D341Med (cell line): ENCODE data around the gene TIMP2.
"Not testable (repeated sequence)": the region's sequence is repeated elsewhere in the genome, so short reads cannot be mapped to it uniquely, and the experiment has no call there.

Experiments used
- DNase-seq: peaks from one replicate; pipeline ENCODE4 v3.0.0; 2012; ENCODE audit warnings: low spot score

Gene TIMP2

DNA sequence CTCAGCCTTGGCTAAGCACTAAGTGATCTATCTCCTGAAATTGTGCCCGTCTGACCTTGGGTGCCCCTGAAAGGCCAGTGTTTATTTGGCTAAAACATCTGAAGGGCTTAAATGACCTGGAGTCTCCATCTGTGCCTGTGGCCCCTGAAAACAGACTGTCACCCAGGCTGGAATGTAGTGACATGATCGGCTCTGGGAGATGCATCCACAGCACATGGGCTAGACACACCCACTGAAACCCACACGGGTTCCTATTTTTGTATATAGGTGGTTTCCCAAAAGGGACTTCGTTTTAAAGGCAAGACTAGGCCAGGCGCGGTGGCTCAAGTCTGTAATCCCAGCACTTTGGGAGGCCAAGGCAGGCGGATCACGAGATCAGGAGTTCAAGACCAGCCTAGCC lies 35.7 kb downstream of the TIMP2 start:
- no peak for DNase-seq

DNA sequence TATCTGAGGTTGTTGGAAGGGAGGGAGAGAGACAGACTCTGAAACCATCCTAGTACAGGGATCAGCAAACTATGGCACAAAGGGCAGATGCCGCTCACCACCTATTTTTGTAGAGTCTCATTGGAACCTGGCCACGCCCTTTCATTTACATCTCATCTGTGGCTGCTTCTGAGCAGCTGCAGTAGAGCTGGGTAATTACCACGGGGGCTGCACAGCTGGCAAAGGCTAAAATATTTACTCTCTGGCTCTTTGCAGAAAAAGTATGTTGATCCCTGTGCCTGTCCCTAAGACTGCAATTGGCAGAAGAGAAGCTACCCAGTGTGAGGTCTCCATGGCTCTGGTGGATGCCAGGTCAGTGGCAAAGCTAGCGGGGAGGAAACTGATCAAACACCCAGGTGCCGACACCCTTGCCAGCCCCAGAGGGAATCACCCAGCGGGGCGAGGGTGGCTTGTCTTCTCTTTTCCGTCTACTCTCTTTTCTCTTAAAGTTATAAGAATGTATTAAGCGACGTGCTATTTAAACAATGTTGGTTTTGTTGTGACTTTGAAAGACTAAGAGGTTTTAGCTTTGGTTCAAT lies 36.2 kb downstream of the TIMP2 start:
- no peak for DNase-seq

DNA sequence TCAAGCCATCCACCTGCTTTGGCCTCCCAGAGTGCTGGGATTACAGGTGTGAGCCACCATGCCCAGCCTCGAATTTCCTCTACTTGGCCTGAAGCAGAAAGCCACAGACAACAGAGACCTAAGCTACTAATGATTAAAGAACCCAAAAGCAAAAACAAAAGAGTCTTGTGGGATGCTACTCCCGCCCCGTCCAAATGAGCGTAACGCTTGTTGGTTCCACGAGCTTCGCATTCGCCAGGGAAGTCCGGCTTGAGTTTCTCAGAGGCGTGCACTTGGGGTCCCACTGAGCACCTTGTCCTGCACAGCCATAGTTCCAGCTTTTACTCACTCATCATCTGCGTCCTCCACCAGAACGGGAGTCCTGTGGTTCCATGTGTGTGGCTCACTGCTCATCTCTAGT lies 38.2 kb downstream of the TIMP2 start:
- DNase-seq = no peak

DNA sequence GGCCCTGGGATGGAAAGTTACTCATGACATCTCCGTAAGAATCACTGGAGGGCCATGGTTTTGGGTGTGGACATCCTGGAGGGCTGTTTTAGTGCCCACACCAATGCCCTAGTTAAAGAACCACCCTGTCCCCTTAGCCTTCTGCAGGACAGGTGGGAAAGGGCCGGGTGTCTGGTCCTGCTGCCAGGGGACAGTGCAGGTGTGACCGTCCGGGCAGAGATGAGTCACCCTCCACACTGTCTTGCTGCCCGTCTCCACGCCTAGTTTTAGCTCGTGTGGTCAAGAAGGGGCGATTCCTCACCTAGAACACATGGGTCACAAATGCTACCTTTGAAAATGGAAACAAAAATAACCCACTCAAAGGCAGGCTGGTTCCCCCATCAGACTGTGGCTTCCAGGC lies 39.2 kb downstream of the TIMP2 start:
- DNase-seq = no peak

DNA sequence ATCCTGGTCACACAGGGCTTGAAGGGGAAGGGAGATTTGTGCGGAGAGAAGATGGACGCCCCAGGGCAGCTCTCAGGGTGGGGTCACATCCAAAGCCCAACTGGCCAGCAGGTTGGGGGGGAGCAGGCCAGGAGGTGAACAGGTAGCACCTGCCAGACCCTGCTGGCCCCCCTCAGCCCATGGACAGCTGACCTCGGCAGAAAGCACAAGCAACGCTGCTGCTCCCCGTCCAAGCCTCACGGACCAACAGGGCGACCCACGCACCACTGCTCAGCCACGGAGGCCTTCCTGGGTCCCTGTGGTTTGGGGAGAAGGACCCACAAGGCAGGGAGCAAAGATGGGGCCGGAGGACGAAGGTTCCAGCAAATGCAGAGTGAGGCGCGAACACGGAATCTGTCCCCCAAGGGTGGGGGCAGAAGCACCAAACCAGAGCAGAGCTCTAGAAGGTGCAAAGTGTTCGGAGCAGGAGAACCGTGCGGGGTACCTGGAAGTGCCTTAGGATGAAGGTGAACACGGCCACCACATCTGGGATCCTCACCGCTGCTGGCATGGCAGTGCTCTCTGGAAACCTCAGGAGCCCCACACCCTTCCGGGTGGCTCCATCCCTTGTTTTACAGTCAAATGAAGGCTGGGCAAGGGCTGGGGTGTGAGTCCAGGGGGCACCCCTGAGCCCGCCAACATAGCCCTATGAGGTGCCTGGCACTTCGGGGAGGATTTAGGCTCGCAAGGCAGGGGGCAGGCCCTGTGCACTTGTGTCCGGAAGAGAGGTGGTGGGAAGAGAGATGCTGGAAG lies 40.1 kb downstream of the TIMP2 start:
- no peak for DNase-seq

DNA sequence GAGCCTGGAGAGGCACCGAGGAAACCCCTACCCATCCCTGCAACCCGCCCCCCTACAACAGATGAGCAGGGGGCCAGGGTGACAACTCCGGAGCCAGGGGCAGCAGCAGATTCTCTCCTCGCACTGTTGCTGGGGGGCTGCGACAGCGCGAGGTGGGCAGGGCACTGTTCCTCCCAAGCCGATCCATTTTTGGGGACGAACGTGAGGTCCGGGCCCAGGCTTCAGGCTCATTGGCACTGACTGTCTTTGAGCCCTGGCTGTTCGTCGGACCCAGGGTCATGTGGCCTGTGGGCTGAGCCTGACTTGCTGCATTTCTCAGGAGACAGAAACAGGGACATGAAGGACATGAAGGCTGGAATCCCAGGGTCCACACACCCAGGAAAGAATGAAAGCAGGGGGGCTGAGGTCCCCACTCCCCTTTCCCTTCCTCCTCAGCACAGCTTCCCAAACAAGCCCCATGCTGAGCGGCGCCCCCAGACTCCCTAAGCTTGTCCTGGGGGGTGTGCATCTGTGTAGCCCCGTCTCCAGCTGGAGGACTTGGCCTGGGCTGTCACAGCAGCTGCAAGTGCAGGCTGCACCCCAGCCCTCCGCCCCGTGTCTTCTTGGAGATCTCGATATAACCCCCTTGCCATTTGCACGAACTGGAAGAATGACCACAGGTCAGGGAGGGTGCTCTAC lies 40.9 kb downstream of the TIMP2 start:
- DNase-seq = no peak

DNA sequence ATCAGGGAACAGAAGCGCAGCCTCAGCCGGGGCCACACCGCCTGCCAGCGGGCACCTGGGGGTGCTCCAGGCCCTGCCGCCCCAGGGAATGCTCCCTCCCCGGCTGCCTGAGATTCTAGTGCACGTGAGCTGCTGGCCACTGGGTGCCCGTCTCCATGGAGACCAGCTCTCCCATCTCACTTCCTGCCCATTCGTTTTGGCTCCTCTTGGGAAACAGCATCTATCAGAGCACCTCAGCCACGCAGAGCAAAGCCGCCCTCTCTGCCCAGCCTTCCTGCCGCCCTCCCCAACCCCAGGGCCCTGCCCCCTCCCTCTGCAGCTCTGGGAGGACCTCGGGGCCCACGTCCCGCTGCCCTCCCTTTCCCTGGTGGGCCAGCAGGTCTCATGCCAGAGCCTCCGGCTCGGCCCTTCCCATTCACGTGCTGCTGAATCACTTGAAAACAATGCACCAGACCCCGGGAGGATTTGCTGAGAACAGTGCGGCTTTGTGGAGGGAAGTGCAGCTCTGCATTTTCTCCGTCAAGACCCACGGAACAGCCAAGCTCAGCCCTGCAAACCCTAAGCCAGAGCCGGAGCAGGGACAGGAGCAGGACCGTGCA lies 41.6 kb downstream of the TIMP2 start:
- no peak for DNase-seq

DNA sequence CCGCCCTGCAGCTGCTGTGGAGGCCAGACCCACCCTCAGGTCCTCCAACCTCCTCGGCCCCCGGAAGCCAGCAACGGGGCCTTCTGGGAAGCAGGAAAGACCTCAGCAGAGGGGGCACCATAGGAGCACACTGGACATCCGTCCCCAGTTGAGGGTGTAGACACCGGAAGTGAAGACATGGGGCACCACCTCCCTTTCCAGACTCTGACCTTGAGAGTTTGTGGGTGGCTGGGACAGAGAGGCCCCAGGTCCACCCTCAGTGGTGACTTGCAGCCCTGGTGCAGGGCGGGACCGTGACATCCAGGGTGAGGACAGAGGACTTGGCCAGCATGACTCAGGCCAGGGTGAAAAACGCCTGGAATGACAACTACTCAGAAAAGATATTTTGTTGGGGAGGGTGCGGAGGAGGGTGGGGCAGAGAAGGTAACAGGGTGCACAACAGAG lies 42.1 kb downstream of the TIMP2 start:
- DNase-seq = no peak

DNA sequence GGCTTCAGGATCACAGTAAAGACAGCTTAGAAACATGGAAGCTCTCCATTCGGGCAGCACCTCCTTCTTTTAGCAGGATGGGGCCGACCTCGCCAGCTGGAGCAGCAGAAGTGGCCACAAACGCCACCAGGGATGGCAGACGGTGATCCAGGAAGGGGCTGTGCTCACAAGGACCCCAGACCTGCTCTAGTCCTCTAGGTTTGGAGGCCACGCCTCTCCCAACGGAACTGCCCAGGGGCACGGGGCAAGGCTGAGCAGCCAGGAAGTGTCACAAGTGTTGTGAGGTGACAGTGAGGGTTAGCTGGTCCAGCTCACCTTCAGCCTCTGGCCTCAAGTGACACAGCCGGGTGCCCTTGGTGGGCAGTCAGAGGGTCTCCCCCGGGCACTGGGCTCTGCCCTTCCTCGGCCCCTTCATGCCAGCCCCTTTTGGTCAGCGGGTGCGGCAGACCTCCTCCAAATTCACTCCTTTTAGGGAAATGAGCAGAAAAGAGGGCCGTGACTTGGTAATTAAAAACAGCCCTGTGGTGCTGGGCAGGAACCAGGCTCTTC lies 42.6 kb downstream of the TIMP2 start:
- no peak for DNase-seq

DNA sequence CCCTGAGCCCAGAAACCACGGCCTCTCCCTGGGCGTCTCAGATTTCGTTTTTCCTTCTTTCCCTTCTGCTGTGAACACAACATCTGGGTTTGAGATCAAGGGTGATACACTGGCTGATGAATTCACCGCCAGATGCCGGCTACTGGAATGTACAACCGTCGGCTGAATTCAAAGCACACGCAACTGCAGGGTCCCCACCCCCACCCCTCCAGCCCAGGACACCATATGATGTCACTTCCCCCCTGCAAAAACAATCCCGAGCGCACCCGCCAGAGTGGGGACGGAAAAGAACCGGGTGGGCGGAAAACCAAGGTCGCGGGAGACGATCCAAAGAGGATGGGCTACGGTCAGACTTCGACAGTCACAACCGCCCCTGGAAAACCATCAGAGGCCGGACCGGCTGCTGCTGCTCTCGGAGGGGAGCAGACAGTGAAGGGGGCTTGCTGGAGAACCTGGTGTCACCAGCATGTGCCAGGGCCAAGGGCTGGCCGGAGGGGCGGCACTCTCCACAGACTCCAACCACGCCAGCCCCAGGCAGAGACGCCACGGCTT lies 45.5 kb downstream of the TIMP2 start:
- DNase-seq = no peak

DNA sequence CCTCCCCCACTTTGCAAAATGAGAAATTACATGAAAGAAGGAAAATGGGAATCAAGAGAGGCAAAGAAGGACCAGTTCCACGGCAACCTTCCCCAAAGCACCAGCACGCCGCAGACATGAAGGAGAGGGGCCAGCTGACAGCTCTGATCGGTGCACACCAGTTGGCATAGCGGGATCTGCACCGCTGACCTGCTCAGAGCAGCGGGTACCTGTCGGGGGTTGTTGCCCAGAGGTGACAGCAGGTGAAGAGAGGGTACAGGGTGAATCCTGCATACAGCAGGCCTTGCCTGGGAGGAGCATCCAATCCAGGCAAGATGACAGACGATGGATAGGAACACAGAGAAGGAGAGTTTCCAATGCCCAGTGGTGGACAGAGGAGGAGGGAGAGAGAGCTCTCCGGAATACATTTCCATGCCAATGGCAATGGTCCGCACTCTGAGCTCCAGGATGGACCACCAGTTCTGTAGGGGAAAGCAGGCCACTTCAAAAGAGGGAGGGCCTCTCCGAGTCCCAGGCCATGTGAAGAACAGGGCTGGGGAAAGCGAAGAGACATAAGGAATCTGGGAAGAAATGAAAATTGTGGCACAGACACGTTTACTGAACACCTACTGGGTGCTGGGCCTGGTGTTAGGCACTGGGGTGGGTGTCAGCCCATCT lies 46.2 kb downstream of the TIMP2 start:
- DNase-seq = no peak

DNA sequence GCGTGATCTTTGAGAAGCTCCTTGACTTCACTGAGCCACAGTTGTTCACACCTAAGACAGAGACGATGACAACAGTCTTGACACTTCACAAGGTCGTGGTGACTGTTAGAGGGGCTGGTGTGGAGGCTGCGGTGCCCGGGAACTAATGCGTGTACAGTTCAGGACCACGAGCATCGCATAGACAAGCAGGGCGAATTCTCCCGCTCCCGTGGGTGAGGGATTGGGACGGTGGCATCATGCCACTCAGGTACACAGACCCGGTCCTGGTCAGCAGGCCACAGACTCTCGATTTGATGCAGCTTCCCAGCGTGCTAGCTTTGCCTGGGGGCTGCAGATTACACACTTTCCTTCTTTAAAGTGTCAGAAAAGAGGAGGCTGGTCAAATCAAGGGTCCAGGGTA lies 46.9 kb downstream of the TIMP2 start:
- no peak for DNase-seq

DNA sequence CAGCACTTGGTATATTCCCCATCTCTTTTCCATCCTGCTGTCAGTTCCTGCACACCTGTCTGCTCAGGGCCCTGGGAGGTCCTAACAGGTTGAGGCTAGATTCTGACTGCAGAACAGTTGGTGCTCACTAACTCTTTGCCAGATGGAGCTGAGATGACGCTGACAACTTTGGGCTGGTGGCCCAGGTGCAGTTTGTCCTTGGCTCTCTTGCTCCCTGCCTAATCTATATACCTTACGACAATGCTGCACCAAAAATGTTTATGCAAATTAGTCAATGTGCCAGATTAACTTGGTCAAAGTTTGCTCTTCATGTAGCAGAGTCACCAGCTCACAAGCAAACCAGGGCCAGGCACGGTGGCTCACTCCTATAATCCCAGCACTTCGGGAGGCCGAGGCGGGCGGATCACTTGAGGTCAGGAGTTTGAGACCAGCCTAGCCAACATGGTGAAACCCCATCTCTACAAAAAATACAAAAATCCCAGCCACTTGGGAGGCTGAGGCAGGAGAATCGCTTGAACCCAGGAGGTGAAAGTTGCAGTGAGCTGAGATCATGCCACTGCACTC lies 48.2 kb downstream of the TIMP2 start:
- DNase-seq = not testable (repeated sequence)

DNA sequence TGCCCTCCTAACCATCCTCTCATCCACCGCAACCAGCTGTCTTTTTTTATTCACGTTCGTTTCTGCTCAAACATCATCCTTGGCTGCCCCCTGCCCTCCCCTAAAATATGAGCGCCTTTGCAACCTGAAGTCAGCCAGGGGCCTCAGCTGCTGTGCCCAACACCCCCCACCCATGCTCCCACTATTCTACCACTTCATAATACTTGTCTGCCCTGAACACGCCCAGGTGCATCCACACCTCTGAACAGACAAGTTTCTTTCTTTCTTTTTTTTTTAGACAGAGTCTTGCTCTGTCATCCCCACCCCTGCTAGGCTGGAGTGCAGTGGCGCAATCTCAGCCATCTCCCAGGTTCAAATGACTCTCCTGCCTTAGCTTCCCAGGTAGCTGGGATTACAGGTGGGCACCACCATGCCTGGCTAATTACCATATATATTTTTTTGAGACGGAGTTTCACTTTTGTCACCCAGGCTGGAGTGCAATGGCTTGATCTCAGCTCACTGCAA lies 49.0 kb downstream of the TIMP2 start:
- no peak for DNase-seq

DNA sequence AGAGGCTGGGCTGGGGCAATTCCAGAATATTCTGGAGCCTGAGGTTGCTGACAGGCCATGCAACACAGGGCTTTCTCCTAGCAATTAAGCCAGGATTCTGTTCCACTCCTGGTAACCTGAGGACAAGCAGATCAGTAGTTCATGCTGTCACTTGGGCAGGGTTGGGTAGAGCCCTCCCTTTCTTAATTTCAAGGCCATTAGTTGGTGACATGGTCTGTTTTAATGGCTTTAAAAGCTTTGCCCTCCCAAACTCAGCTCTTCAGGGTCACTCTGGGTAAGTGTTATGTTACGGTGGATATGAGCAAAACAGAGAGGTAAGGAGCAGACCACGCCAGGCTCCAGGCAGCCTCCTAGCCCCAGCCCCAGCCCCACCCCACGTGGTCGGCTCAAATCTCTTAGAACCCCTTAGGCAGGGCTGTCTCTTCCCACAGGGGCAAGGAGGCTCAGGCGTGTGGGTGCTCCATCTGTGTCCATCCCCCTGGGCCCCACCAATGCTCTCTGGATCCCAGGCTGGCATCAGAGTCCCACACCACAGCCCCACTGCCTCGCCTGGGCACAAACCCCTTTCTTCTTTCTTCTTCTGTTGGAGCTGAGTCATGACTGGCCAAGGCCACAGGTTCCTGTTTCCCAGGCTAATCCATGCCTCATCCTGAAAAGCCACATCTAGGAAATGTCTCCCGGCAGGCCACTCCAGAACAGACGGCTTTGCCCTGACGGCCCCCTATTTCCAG lies 49.7 kb downstream of the TIMP2 start:
- DNase-seq = peak; percentile 35

DNA sequence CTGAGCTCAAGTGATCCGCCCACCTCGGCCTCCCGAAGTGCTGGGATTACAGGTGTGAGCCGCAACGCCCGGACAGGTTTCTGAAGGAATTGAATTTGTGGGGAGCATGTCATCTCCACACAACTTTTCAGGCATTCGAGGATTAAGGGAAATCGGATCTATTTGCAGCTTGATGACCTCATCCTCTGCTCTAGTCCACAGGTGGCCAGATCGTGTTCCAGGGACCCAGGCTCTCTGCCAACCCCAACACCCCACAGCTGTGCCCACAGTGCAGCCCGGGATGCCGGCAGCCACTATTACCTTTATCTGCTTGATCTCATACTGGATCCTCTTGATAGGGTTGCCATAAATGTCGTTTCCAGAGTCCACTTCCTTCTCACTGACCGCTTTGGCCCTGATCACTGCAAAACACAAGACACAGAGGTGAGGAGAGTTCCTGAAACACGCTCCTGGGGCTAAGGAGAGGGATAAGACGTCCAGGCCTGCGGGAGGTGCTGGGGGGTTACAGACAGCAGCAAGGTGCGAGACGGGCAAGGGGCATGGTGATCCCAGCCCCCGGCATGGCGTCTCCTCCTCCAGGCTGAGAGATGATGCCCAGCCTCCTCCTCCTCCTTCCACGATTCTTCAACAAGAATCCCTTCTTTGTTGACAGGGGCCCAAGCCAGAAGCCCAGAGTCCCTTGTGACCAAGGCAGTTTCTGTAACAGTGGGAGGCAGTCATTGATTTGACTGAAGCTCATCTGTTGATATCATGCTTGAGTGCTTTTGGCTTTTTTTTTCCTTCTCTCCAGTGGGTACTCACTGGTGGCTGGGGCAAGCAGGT lies 51.5 kb downstream of the TIMP2 start:
- DNase-seq = no peak

DNA sequence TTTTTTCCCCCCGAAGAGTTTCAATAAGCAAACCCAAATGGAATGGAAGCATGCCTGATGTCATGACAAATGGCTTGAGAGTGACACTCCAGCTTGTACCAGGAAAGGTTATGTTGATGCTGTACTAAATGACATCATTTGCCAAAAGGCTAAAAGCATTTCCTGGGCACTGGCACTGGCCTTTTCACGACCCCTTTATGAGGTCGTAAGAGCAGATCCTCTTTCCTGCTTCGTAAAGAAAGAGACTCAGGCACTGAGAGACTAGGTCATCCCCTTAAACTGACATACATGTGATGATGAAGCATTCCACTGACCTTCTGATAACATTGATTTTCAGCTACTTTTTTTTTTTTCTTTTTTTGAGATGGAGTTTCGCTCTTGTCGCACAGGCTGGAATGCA lies 52.7 kb downstream of the TIMP2 start:
- no peak for DNase-seq

DNA sequence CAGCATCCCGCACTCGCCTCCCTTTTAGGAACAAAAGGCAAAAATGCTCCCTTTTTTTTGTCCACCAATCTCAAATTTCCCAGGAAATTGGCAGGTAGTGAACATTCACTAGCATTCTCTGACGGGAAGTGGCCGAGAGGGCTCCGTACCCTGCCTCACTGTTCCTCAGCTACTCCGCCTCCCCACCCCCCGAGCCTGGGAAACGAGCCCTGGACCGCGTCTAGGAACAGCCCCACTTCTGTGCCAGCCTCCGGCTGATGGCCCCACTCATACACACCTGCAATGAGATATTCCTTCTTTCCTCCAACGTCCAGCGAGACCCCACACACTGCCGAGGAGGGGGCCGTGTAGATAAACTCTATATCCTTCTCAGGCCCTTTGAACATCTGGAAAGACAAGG lies 54.6 kb downstream of the TIMP2 start:
- no peak for DNase-seq

DNA sequence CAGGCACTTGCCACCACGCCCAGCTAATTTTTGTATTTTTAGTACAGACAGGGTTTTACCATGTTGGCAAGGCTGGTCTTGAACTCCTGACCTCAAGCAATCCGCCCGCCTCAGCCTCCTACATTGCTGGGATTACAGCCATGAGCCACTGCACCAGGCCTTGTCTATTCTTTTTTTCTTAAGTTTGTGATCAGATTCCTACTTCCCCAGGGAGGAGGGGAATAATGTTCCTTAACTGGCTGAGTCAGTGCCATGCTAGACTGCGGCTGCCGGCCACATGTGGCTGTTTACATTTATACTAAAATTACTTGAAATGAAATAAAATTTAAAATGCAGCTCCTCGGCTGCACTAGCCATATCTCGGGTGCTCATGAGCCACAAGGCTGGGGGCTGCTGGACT lies 56.8 kb downstream of the TIMP2 start:
- no peak for DNase-seq

DNA sequence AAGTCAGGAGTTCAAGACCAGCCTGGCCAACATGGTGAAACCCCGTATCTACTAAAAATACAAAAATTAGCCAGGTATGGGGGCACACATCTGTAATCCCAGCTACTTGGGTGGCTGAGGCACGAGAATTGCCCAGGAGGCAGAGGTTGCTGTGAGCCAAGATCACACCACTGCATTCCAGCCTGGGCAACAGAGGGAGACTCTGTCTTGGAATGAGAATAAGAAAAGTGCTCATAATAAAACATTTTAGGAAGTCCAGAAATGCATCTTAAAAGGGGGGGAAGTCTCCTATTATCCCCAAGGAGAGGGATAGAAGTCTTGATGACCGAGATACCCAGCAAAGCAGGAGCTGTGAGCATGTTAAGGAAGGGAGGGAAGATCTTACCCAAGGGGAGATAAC lies 58.1 kb downstream of the TIMP2 start:
- DNase-seq = not testable (repeated sequence)
